ENCODE results near the gene SYNE3.

The SYNE3 gene

DNA sequence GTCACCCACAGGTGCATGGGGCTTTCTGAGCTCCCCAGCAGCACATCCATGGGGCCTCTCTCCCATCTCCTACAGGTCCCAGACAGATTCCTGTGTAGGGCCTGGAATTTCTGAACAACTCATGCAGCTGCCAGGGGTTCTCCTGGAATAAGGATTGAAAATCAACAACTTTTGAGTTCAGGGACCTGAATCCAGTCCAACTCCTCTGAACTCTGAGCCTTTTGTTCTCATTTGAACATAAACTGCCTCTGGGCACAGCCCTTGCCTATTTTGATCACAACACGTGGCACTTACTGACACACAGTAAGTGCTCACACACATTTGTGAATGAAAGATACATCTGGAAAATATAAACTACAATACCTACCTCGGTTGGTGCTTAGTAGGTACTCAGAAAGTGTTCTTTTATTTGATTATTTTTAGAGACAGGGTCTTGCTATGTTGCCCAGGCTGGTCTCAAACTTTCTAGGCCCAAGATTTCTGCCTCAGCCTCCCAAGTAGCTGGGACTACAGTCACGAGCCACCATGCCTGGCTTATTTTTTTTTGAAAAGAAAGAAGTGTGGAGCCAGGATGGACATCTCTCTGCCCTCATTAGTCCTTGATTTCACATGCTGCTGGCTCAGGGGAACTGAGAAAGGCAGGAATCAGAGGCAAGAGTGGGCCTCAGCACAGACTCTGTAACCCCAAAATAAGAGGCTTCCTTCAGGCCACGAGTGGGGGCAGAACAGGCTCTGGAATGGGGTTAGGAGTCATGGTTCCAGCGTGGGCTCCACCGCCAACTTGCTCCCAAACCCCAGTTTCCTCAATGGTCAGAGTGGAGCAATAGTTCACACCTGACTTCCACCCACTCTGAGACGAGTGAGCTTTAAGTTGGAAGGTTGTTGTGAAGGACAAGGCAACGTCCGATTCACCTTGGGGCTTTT, 27.0 kb downstream of the SYNE3 start:
- no peak for DNase-seq (ENCODE audit: low read depth in 3 of 3)

DNA sequence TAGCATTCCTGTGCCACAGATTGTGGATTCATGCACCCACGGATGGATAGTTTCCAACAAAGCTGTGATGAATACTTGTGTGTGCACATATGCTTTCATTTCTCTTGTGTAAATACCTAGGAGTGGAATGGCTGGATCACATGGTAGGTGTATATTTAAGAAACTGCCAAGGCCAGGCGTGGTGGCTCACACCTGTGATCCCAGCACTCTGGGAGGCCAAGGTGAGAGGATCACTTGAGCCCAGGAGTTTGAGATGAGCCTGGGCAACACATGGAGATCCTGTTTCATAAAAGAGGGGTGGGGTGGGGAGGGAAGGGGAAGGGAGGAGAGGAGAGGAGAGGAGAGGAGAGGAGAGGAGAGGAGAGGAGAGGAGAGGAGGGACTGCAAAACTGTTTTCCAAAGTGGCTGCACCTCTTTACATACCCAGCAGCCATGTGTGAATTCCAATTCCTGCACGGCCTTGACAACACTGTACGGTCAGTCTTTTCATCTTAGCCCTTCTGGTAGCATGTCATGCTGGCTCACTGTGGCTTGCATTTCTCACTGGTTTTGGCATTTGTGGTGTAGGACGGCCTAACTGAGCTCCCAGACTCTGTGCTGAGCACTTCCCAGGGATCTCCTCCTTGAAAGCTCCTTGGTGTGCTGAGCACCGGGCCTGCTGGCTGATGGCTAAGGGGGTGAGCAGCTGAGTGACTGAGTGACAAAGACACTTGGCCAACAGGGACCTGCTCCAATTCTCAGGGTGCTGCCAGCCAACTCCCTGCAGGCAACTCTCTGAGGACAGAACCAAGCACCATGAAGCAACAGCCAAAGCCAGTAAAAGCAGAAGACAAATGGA, 27.9 kb downstream of the SYNE3 start:
- DNase-seq (ENCODE audit: low read depth in 3 of 3): no peak

DNA sequence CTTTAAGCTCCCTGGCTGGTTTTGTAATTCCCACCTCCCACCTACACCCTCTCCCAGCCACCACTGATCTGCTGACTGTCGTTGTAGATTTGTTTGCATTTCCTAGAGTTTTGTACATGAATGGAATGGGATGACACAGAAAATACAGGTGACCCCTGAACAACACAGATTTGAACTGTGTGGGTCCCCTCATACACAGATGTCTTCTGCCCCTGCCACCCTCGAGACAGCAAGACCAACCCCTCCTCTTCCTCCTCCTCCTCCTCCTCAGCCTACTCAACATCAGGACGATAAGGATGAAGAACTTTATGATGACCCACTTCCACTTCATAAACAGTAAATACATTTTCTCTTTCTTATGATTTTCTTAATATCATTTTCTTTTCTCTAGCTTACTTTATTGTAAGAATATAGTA, 28.8 kb downstream of the SYNE3 start:
- DNase-seq (ENCODE audit: low read depth in 3 of 3): no peak

DNA sequence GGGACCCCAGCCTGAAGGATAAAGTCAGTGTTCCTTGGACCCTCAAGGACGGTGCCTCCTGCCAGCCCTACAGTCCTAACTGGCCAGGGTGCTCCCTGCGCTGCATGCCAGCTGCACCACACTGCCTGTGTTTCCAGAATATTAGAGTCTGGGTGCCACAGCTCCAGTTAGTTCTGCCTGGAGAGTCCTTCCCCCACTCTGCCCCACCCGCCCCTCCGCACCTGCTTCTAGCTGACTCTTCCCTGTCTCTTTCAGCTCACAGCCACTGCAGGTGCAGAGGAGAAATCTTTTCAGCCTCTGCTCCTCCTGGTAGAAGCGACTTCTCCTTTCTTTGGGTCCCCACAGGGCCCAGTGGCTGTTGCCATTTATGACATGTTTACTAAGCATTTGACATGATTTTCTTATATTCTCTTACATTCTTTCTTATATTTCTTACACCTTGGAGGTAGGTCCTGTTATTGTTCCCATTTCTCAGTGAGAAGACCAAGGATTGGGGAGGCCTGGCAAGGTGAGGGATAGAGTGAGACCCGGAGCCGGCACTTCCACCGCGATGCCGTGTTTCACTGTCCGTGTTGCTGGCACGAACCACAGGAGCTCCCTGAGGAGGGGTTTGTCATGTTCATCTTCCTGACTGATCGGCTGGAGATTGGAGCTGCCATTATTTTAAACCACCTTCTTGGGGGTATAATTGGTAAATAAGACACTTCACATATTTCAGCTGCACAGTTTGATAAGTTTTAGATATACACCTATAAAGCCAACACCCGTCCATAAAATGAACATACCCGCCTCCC, 29.4 kb downstream of the SYNE3 start:
- DNase-seq (ENCODE audit: low read depth in 3 of 3): no peak

DNA sequence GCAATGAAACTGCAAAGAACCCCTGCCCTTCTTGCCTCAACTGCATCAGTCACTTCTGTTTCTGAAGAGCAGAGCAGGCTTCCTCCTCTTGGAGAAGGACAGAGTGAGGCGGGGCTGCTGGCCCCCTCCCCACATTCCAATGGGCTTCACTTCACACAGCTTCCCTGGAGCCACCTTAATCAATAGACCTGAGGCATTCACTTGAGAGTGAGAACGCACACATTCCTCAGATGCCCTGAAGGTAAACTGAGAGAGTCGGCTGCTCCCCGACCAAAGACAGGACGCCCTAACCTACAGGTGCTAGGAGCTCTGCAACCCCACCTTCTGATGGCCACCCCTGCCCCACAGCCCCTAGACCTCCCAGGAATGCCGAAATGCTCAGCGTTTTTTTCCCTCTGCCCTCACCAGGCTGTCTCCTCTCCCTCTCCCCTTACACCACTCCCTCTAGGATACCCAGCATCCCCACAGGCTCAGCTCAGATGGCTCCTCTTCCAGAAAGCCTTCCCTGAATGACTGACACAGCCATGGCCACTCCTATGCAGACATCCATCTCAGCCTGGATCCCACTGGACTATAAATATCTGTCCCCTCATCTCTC, 31.1 kb downstream of the SYNE3 start:
- DNase-seq (ENCODE audit: low read depth in 3 of 3): no peak

DNA sequence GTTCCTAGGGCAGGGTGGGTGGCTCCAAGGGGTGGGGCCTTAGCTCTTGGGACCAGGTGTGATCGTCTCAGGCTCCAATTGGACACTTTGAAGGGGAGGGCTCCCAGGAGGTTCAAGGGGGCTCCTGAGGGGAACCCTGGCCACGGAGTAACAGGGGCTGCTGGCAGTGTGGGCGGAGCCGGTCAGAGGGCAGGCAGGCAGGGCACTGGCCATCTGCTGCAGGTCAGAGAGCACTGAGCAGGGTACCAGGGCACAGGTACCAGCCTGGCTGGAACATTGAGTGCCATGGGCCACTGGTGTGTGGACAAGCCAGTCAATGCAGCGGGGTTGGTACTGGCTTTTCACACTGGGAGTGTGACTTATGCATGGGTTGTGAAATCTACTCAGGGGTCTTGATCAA, 32.2 kb downstream of the SYNE3 start:
- no peak for DNase-seq (ENCODE audit: low read depth in 3 of 3)

DNA sequence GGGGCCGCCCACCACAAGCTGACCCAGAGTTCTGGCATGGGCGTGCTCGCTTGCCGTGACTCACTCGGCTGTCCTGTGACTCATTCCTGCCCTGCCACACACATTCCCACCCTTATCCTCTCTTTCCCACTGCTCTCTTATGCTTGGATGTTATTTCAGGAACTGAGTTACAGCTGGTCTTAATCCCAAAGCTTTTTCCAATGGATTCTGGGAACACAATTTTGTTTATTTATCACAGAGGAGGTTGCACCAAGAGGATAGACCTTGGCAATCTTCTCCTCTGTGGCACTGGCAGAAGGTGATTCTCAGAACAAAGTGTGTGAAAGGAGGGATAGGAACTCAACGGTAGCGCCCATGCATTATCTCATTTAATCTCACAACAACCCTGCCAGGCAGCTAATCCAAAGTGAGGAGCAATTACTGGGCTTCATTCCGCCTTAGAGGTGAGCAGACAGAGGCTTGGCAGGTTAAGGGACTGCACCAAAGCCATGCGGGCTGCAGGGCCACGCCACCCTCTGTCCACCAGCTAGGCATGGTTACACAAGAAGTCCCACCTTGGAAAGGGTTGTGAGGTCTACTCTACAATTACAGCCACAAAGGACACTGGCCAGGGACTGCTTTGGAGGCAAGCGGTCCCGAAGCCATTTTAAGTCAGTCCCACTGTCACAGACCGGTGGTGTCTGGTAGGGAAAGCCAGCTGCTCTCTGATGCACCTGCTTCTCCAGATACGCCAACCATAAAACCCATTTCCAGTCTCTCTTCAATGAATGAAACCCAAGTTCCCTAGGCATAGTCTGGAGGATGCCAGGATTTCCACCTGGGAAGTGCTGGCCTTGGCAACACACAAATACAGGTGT, 32.9 kb downstream of the SYNE3 start:
- DNase-seq (ENCODE audit: low read depth in 3 of 3): no peak

DNA sequence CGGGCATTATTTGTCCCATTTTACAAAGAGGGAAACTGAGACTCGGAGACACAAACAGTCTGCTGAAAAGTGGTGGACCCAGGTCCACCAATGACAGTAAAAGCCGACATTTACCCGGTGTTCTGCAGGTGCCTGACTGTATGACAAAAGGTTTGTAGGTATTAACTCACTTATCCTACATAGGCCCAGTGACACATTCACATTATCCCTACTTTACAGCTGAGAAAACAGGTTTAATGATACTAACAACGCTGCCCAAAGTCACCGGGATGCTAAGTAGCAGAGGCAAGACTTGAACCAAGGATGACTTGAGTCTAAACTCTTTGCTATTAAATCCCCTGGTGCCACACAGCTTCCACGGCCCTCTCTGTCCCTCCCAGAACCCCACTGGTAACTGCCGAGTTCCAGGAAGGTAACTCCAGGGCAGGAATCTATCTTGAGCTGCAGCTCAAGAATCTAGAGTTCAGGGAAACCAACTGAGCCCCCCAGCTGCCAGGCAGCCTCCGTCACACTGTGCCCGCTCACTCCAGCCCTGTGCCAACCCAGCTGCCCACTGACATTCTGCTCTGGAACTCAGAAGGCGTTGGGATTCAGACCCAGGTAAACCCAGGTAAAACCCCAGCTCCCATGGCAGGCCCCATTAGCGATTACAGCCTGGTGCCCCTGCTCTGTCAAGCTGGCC, 33.7 kb downstream of the SYNE3 start:
- no peak for DNase-seq (ENCODE audit: low read depth in 3 of 3)

DNA sequence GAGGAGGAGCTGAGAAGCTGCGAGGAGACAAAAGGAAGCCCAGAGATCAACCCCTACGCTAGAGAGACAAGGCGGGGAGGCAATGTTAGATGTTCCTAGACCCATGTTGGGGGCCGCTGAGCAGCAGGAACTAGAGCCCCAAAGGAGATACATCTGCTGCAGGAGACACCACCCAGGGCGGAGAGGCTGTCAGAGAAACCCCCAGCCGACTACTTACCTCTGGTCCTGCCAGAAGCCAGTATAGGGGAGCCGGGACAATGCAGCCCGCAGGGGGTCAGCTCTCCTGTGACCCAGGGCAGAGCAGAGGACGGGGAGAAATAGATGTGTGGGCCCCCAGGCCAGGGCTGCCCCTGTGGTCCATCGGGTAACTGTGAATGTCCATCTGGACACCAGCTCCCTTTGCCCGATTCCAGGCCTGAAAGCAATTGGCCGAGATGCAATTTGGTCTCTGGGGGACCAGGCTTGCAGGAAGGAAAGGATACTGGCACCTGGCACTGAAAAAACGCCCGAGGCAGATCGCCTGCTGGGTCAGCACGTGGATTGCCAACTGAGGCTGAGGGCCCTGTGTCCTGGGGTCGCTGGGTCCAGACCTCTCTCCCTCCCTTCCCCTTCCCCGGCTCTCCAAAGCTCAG, 34.9 kb downstream of the SYNE3 start:
- DNase-seq (ENCODE audit: low read depth in 3 of 3): no peak

DNA sequence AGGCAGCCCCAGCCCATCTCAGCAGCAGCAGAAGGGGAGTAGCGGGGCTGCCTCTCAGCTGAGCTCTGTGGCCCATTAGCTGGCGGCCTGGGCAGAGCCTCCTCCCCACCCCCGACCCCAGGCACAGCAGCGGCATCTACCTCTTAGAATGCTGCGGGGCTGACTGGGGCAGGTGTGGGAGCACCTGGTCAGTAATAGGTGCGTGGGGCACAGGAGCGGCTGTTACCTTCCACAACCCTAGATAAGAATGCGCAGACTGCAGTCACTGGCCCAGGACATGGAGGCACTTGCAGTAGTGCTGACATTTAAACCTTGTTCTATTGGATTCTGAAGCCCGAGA, 35.6 kb downstream of the SYNE3 start:
- no peak for DNase-seq (ENCODE audit: low read depth in 3 of 3)

DNA sequence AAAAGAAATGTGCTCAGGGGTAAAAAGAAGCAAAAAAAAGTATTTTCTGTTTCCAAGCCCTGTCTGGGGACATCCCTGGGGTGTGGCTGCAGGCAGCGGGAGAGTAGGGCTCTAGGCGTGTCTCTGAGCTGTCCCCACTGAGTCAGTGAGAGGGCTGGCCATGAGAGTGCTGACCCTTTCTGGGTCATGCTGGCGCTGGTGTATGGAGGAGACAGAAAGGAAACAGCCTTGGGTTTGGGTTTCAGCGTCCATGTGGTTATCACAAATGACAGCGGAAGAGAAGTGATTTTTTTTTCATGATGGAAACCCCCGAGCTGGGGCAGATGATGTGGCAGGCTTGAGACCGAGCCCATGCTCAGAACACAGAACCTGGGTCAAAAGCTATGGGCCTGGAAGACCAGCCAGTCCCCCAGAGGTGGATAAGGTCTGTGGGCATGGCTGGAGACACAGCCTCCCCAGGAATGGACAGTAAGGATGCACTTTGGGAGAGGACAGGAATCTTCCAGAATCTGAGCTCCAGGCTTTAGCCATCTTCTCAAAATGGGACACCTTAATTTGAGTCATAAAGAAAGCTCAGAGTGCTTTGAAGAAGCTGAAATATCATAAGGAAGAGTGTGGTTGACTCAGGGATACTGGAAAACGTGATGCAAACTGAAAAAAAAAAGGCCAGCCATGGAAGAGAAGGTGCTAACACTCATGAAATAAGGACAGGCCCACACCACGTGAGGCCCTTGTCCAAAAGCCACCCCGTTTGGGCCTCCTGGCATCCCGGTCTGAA, 36.2 kb downstream of the SYNE3 start:
- DNase-seq (ENCODE audit: low read depth in 3 of 3): no peak

DNA sequence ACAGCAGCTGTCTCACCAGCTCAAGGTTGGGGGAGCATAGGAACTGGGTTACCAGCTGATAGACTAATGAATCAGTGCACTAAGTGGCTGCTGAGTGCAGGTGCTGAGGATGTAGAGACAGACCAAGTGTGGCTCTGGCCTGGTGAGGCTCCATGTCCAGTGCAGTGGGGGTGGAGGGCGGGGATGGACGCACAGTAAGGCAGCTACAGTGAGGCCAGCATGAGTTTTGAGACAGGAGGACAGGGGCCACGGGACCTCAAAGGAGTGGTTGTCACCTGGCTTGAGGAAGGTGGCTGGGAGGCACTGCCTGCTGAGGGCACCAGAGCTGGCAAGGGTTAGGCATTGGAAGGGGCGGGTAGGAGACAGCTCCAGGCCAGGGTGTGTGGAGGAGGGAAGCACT, 37.0 kb downstream of the SYNE3 start:
- no peak for DNase-seq (ENCODE audit: low read depth in 3 of 3)

DNA sequence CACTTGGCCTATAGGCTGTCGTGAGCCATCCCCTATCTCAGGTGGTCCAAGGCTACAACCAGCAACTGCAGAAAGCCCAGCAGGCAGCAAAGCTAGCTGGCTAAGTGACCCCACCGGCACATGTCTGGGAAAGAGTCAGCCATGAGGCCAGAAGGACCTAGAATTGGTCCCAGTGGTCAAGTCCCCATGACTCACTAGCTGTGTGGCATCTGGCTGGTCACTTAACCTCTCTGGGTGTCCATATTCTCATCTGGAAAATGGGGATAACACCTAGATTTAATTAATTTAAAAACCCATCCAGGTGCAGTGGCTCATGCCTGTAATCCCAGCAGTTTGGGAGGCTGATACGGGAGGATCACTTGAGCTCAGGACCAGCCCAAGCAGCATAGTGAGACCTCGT, 37.6 kb downstream of the SYNE3 start:
- no peak for DNase-seq (ENCODE audit: low read depth in 3 of 3)

DNA sequence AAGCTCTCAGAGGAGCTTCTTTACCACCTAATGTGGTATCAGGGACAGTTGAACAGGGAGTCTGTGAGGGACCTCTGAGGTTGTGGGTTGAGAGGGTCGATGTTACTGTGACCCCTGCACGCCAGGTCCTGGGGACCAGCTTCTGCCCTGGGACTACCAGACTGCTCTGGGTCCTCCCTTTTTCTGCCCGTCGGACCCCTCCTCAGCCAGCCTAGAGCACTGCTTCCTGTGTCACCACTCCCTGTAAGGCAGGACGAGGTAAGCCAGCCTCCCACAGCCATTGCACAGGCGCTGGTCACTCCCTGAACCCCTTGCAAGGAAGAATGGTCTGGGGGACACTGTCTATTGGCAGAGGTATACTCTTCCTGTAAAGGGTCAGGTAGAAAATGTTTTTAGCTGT, 38.1 kb downstream of the SYNE3 start:
- no peak for DNase-seq (ENCODE audit: low read depth in 3 of 3)

DNA sequence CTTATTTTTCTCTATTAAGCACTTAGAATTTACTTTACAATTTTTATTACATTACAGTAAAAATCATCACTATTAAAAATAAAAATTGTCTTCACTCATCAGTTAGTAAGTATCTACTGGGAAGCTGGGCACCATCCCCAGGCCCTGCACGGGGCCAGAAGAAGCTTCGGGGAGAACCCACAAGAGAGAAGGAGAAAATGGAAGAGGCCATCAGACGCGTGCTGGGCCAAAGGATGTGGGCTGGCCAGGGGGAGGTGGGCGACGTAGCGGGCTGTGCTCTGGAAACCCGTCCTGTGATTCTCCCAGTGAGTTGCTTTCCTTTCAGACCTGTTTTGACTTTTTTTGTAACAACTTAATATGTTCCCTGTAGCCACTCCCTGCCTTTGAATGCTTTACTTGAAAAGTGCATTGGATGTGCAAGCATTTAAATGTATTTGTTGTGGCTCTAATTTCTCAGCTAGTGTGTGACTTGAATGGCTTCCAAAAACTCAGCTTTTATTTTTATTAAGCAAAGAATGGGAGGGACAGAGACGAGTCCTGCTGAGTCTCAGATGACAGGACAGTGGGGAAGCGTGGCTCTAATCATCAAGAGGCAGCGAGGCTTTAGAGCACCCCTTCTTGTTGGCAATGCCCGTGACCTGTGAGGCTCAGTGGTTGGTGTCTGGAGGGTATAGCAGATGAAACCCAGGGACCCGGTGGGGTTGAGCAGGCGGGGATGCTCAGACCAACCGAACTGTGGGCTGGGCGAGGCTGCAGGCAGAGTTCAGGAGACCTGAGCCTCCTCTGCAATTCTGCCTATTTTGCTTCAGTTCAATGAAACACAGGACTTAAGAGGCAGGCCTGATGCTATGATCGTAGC, 38.8 kb downstream of the SYNE3 start:
- DNase-seq (ENCODE audit: low read depth in 3 of 3): no peak

DNA sequence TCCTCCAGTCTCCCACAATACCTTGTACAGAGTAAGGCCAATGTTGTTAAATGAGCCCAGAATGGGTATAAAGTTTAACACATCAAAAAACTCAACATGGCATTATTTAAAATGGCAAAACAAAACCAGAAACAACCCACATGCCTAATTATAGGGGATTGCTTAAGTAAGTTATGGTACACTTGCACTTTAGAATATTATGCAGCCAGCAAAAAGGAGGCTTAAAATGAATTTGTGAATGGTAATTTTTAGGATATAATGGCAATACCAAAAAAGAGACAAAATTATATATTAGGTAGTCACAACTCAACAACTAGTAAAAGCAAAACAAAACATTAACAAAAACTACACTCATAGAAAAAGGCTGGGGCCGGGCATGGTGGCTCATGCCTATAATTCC, 39.7 kb downstream of the SYNE3 start:
- DNase-seq (ENCODE audit: low read depth in 3 of 3): no peak

DNA sequence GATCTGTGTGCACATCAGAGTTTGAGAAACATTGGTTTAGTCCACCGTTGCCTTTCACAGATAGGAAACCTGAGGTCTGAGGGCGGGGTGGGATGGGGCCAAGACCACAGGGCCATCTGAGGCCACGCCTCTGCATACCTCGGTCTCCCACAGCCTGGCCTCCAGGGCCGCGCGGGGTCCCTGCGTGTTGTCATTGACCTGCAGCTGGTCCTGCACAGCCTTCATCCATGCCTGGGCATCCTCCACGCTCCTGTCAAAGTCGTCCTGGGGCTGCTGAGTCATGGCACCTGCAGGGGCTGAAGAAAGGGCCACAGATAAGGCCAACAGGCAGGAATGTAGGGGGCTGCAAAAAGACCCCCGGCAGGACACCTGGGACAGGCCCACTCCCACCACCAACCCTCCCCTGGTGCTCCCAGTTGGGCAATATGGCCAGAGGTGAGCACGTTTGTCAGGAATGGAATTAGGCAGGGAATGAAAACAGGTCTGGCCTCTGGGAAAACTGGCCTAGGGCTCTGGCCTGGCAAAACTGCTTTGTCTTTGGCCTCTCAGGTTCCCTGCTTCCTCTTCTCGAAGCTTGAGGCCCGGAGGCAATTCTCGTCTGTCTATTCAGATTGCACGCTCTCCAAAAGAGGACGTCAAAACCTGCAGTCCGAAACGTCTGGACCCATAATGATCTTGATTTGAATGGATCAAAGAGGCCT, 40.8 kb downstream of the SYNE3 start:
- DNase-seq (ENCODE audit: low read depth in 3 of 3): no peak

Data from stimulated activated CD4-positive, alpha-beta T cell treated with anti-CD3 and anti-CD28 coated beads, TNF-alpha, amount 100 ng/mL, for 48 hours (primary cell).